ENCODE measurements around the gene RAB3D. TPM values are rescaled to one million over a fixed set of nuclear protein-coding genes. Genes with fewer than 3 reads are reported as not detected.
A peak's percentile ranks its signal among the peaks of the same experiment; 100 is the strongest.
"Not testable (repeated sequence)": the region's sequence is repeated elsewhere in the genome, so short reads cannot be mapped to it uniquely, and the experiment has no call there.

The RAB3D gene
- total RNA-seq, 1 donor from 2014 or later, result 9.9 TPM

GRCh38 chr19:11338569-11339253 is 746 bp downstream of the RAB3D start:
- Histone ChIP-seq H3K36me3 (ENCODE audit: control insufficient read depth in 3 of 3, insufficient read depth in 3 of 3, low read length in 3 of 3) (peaks cover 24 to 37% (median 28%) of the 10 kb centered on the region in 3 donors), H3K27me3 (ENCODE audit: control insufficient read depth in 3 of 3, insufficient read depth in 3 of 3, low read length in 3 of 3) (no peaks in the 10 kb centered on the region), H3K9ac (ENCODE audit: low read depth in 1 of 3, low read length in 3 of 3) (peak overlapping the region in 2 of 3 donors; percentile 59 to 69), H3K27ac (ENCODE audit: low read depth, low read length) (peak overlapping the region; percentile 30), H3K4me1 (ENCODE audit: control insufficient read depth in 3 of 3, insufficient read depth in 3 of 3, low read length in 3 of 3) (peaks cover 5 to 8% (median 5%) of the 10 kb centered on the region in 3 donors), H3K4me3 (ENCODE audit: low read length in 3 of 3) (peak overlapping the region; percentile 46 to 63 (median 61)), H3K9me3 (ENCODE audit: control insufficient read depth in 3 of 3, low read length in 3 of 3) (no peaks in the 10 kb centered on the region)

GRCh38 chr19:11338121-11338520 is 1.3 kb downstream of the RAB3D start:
- H3K9me3 ChIP-seq (ENCODE audit: control insufficient read depth in 3 of 3, low read length in 3 of 3), result no peaks in the 10 kb centered on the region
- H3K27me3 ChIP-seq (ENCODE audit: control insufficient read depth in 3 of 3, insufficient read depth in 3 of 3, low read length in 3 of 3), result no peaks in the 10 kb centered on the region
- peaks cover 27 to 37% (median 30%) of the 10 kb centered on the region in 3 donors for H3K36me3 ChIP-seq (ENCODE audit: control insufficient read depth in 3 of 3, insufficient read depth in 3 of 3, low read length in 3 of 3)
- H3K9ac ChIP-seq (ENCODE audit: low read depth in 1 of 3, low read length in 3 of 3), result no peak overlapping the region
- H3K27ac ChIP-seq (ENCODE audit: low read depth, low read length), result no peak overlapping the region
- peaks cover 5 to 8% (median 5%) of the 10 kb centered on the region in 3 donors for H3K4me1 ChIP-seq (ENCODE audit: control insufficient read depth in 3 of 3, insufficient read depth in 3 of 3, low read length in 3 of 3)
- no peak overlapping the region for H3K4me3 ChIP-seq (ENCODE audit: low read length in 3 of 3)

- Histone ChIP-seq H3K4me3 (ENCODE audit: low read length in 3 of 3) (no peak overlapping the region), H3K9ac (ENCODE audit: low read depth in 1 of 3, low read length in 3 of 3) (no peak overlapping the region), H3K27me3 (ENCODE audit: control insufficient read depth in 3 of 3, insufficient read depth in 3 of 3, low read length in 3 of 3) (no peaks in the 10 kb centered on the region), H3K27ac (ENCODE audit: low read depth, low read length) (no peak overlapping the region), H3K9me3 (ENCODE audit: control insufficient read depth in 3 of 3, low read length in 3 of 3) (no peaks in the 10 kb centered on the region), H3K4me1 (ENCODE audit: control insufficient read depth in 3 of 3, insufficient read depth in 3 of 3, low read length in 3 of 3) (peaks cover 5 to 8% (median 5%) of the 10 kb centered on the region in 3 donors), H3K36me3 (ENCODE audit: control insufficient read depth in 3 of 3, insufficient read depth in 3 of 3, low read length in 3 of 3) (peaks cover 24 to 34% (median 30%) of the 10 kb centered on the region in 3 donors)
Observed at GRCh38 chr19:11337080-11337479, 2.4 kb downstream of the RAB3D start.

- Histone ChIP-seq H3K4me3 (ENCODE audit: low read length in 3 of 3) (no peak overlapping the region), H3K9ac (ENCODE audit: low read depth in 1 of 3, low read length in 3 of 3) (no peak overlapping the region), H3K36me3 (ENCODE audit: control insufficient read depth in 3 of 3, insufficient read depth in 3 of 3, low read length in 3 of 3) (peaks cover 16 to 26% (median 22%) of the 10 kb centered on the region in 3 donors), H3K27ac (ENCODE audit: low read depth, low read length) (no peak overlapping the region), H3K27me3 (ENCODE audit: control insufficient read depth in 3 of 3, insufficient read depth in 3 of 3, low read length in 3 of 3) (no peaks in the 10 kb centered on the region), H3K4me1 (ENCODE audit: control insufficient read depth in 3 of 3, insufficient read depth in 3 of 3, low read length in 3 of 3) (peaks cover 5 to 8% (median 5%) of the 10 kb centered on the region in 3 donors), H3K9me3 (ENCODE audit: control insufficient read depth in 3 of 3, low read length in 3 of 3) (no peaks in the 10 kb centered on the region)
Observed at GRCh38 chr19:11335449-11336146, 3.9 kb downstream of the RAB3D start.

- H3K4me1 ChIP-seq (ENCODE audit: control insufficient read depth in 3 of 3, insufficient read depth in 3 of 3, low read length in 3 of 3); H3K4me3 ChIP-seq (ENCODE audit: low read length in 3 of 3); H3K9me3 ChIP-seq (ENCODE audit: control insufficient read depth in 3 of 3, low read length in 3 of 3); H3K27me3 ChIP-seq (ENCODE audit: control insufficient read depth in 3 of 3, insufficient read depth in 3 of 3, low read length in 3 of 3); H3K27ac ChIP-seq (ENCODE audit: low read depth, low read length); H3K9ac ChIP-seq (ENCODE audit: low read depth in 1 of 3, low read length in 3 of 3): not testable (repeated sequence)
- peaks cover 19 to 30% (median 27%) of the 10 kb centered on the region in 3 donors for H3K36me3 ChIP-seq (ENCODE audit: control insufficient read depth in 3 of 3, insufficient read depth in 3 of 3, low read length in 3 of 3)
Observed at GRCh38 chr19:11333838-11334237, 5.6 kb downstream of the RAB3D start.

GRCh38 chr19:11332822-11333221 is 6.6 kb downstream of the RAB3D start:
- Histone ChIP-seq H3K9ac (ENCODE audit: low read depth in 1 of 3, low read length in 3 of 3) (no peak overlapping the region), H3K36me3 (ENCODE audit: control insufficient read depth in 3 of 3, insufficient read depth in 3 of 3, low read length in 3 of 3) (peaks cover 19 to 30% (median 27%) of the 10 kb centered on the region in 3 donors), H3K4me3 (ENCODE audit: low read length in 3 of 3) (no peak overlapping the region)

GRCh38 chr19:11331502-11331901 is 8.0 kb downstream of the RAB3D start:
- Histone ChIP-seq H3K4me3 (ENCODE audit: low read length in 3 of 3) (no peak overlapping the region), H3K36me3 (ENCODE audit: control insufficient read depth in 3 of 3, insufficient read depth in 3 of 3, low read length in 3 of 3) (peaks cover 18 to 35% (median 35%) of the 10 kb centered on the region in 3 donors), H3K4me1 (ENCODE audit: control insufficient read depth in 3 of 3, insufficient read depth in 3 of 3, low read length in 3 of 3) (no peaks in the 10 kb centered on the region), H3K9me3 (ENCODE audit: control insufficient read depth in 3 of 3, low read length in 3 of 3) (no peaks in the 10 kb centered on the region), H3K27ac (ENCODE audit: low read depth, low read length) (no peak overlapping the region), H3K9ac (ENCODE audit: low read depth in 1 of 3, low read length in 3 of 3) (no peak overlapping the region), H3K27me3 (ENCODE audit: control insufficient read depth in 3 of 3, insufficient read depth in 3 of 3, low read length in 3 of 3) (no peaks in the 10 kb centered on the region)

More at GRCh38 chr19:11332822-11333221, 6.6 kb downstream of the RAB3D start:
- Histone ChIP-seq H3K4me1 (ENCODE audit: control insufficient read depth in 3 of 3, insufficient read depth in 3 of 3, low read length in 3 of 3) (no peaks in the 10 kb centered on the region), H3K27me3 (ENCODE audit: control insufficient read depth in 3 of 3, insufficient read depth in 3 of 3, low read length in 3 of 3) (no peaks in the 10 kb centered on the region), H3K9me3 (ENCODE audit: control insufficient read depth in 3 of 3, low read length in 3 of 3) (no peaks in the 10 kb centered on the region), H3K27ac (ENCODE audit: low read depth, low read length) (no peak overlapping the region)

- H3K27ac ChIP-seq (ENCODE audit: low read depth, low read length), result no peak overlapping the region
- H3K4me3 ChIP-seq (ENCODE audit: low read length in 3 of 3), result no peak overlapping the region
- H3K9ac ChIP-seq (ENCODE audit: low read depth in 1 of 3, low read length in 3 of 3), result no peak overlapping the region
- H3K4me1 ChIP-seq (ENCODE audit: control insufficient read depth in 3 of 3, insufficient read depth in 3 of 3, low read length in 3 of 3), result no peaks in the 10 kb centered on the region
- H3K27me3 ChIP-seq (ENCODE audit: control insufficient read depth in 3 of 3, insufficient read depth in 3 of 3, low read length in 3 of 3), result no peaks in the 10 kb centered on the region
- no peaks in the 10 kb centered on the region for H3K9me3 ChIP-seq (ENCODE audit: control insufficient read depth in 3 of 3, low read length in 3 of 3)
- H3K36me3 ChIP-seq (ENCODE audit: control insufficient read depth in 3 of 3, insufficient read depth in 3 of 3, low read length in 3 of 3), result peaks cover 13 to 27% (median 22%) of the 10 kb centered on the region in 3 donors
Observed at GRCh38 chr19:11330127-11330526, 9.3 kb downstream of the RAB3D start.

GRCh38 chr19:11325544-11325943 is 13.9 kb downstream of the RAB3D start:
- H3K4me3 ChIP-seq (ENCODE audit: low read length in 3 of 3), result no peak overlapping the region
- no peaks in the 10 kb centered on the region for H3K9me3 ChIP-seq (ENCODE audit: control insufficient read depth in 3 of 3, low read length in 3 of 3)
- peaks cover 9 to 15% (median 14%) of the 10 kb centered on the region in 3 donors for H3K36me3 ChIP-seq (ENCODE audit: control insufficient read depth in 3 of 3, insufficient read depth in 3 of 3, low read length in 3 of 3)
- no peak overlapping the region for H3K27ac ChIP-seq (ENCODE audit: low read depth, low read length)
- H3K27me3 ChIP-seq (ENCODE audit: control insufficient read depth in 3 of 3, insufficient read depth in 3 of 3, low read length in 3 of 3), result no peaks in the 10 kb centered on the region
- H3K4me1 ChIP-seq (ENCODE audit: control insufficient read depth in 3 of 3, insufficient read depth in 3 of 3, low read length in 3 of 3), result peaks cover 7 to 12% (median 11%) of the 10 kb centered on the region in 3 donors
- no peak overlapping the region for H3K9ac ChIP-seq (ENCODE audit: low read depth in 1 of 3, low read length in 3 of 3)

All from skeletal muscle tissue (tissue), 4 donors.